GM19452 (cell line): Measurements from ENCODE around the gene IGFBP7.

Source experiments
- ATAC-seq: cut with Tn5 transposase; IDR thresholded peaks from one replicate; pipeline ENCODE4 v1.9.1; 2021; ENCODE audit not compliant: unreplicated experiment

The IGFBP7 gene

GRCh38 chr4:57109847-57110639 is at the start of gene IGFBP7:
TSS of gene IGFBP7 (minus strand) at chr4:57110385. CDS start at chr4:57110351, 34 bp downstream.
- peak; percentile 43 for ATAC-seq

GRCh38 chr4:57159866-57160265 is 49.7 kb upstream of the IGFBP7 start:
- ATAC-seq, result no peak

- no peak for ATAC-seq
Observed at GRCh38 chr4:57158762-57159161, 48.6 kb upstream of the IGFBP7 start.

GRCh38 chr4:57158221-57158620 is 48.0 kb upstream of the IGFBP7 start:
- no peak for ATAC-seq

GRCh38 chr4:57157596-57158137 is 47.5 kb upstream of the IGFBP7 start:
- no peak for ATAC-seq

GRCh38 chr4:57156242-57156990 is 46.2 kb upstream of the IGFBP7 start:
- ATAC-seq, result no peak

GRCh38 chr4:57154926-57155325 is 44.7 kb upstream of the IGFBP7 start:
- no peak for ATAC-seq

- ATAC-seq, result no peak
Observed at GRCh38 chr4:57154191-57154590, 44.0 kb upstream of the IGFBP7 start.

GRCh38 chr4:57153207-57153606 is 43.0 kb upstream of the IGFBP7 start:
- ATAC-seq, result no peak

- no peak for ATAC-seq
Observed at GRCh38 chr4:57151481-57151880, 41.3 kb upstream of the IGFBP7 start.

- no peak for ATAC-seq
Observed at GRCh38 chr4:57149833-57150232, 39.6 kb upstream of the IGFBP7 start.

- no peak for ATAC-seq
Observed at GRCh38 chr4:57148831-57149505, 38.8 kb upstream of the IGFBP7 start.

GRCh38 chr4:57148177-57148576 is 38.0 kb upstream of the IGFBP7 start:
- ATAC-seq, result no peak

GRCh38 chr4:57147335-57148060 is 37.3 kb upstream of the IGFBP7 start:
- ATAC-seq, result no peak

- no peak for ATAC-seq
Observed at GRCh38 chr4:57146444-57146843, 36.3 kb upstream of the IGFBP7 start.

- no peak for ATAC-seq
Observed at GRCh38 chr4:57144466-57144865, 34.3 kb upstream of the IGFBP7 start.

GRCh38 chr4:57139783-57140182 is 29.6 kb upstream of the IGFBP7 start:
- no peak for ATAC-seq

GRCh38 chr4:57137261-57137660 is 27.1 kb upstream of the IGFBP7 start:
- ATAC-seq, result no peak

- no peak for ATAC-seq
Observed at GRCh38 chr4:57136281-57136680, 26.1 kb upstream of the IGFBP7 start.

GRCh38 chr4:57132743-57133137 is 22.6 kb upstream of the IGFBP7 start:
- no peak for ATAC-seq
